NT2/D1 (cell line): ENCODE measurements around the gene ARID1B.

Source experiments
- SUZ12 ChIP-seq: IDR thresholded peaks from 2 replicates; pipeline ENCODE4 v1.6.1; 2011; ENCODE audit not compliant: insufficient read length, insufficient read depth; ENCODE audit errors: extremely low read depth
- YY1 ChIP-seq: IDR thresholded peaks from 2 replicates; pipeline ENCODE4 v1.6.1; 2011; ENCODE audit not compliant: insufficient read length, insufficient read depth
- ZNF274 ChIP-seq: IDR thresholded peaks from 2 replicates; pipeline ENCODE4 v1.6.1; 2011; ENCODE audit warnings: mild to moderate bottlenecking, low read depth, low read length

- TF ChIP-seq YY1 (no peak), ZNF274 (no peak), SUZ12 (no peak)
These were observed 298.6 kb downstream of the ARID1B start for GRCh38 chr6:157075549-157076450.
